Mesothelial cell of epicardium (in vitro differentiated cells): Measurements from ENCODE around the gene ADARB1. TPM values are rescaled to one million over a fixed set of nuclear protein-coding genes. Genes with fewer than 3 reads are reported as not detected.

ENCODE experiments used
- DNase-seq, 2 experiments: peaks; one replicate each; pipeline ENCODE4 v3.0.0; 2021; ENCODE audit warnings: low spot score in 2 of 2; ENCODE audit not compliant: unreplicated experiment in 2 of 2
- H3K27ac Mint-ChIP-seq: 2 replicates; pipeline ENCODE4 v1.8.0; 2021; ENCODE audit warnings: mixed read lengths
- H3K27me3 Mint-ChIP-seq: 2 replicates; pipeline ENCODE4 v1.8.0; 2021; ENCODE audit warnings: low read depth, mixed read lengths
- H3K36me3 Mint-ChIP-seq: 2 replicates; pipeline ENCODE4 v1.8.0; 2021; ENCODE audit warnings: mixed read lengths
- H3K4me1 Mint-ChIP-seq: 2 replicates; pipeline ENCODE4 v1.8.0; 2021; ENCODE audit warnings: mixed read lengths
- H3K4me3 Mint-ChIP-seq: 2 replicates; pipeline ENCODE4 v1.8.0; 2021; ENCODE audit warnings: mild to moderate bottlenecking, moderate library complexity, mixed read lengths
- H3K9me3 Mint-ChIP-seq: 2 replicates; pipeline ENCODE4 v1.8.0; 2021; ENCODE audit warnings: mixed read lengths
- CTCF ChIP-seq: fragments of 200-600 bp; sonication (generic); IDR thresholded peaks from one replicate; pipeline ENCODE4 v1.5.0; 2021; ENCODE audit warnings: antibody characterized with exemption; ENCODE audit not compliant: unreplicated experiment
- total RNA-seq: library from RNA; stranded (reverse); gene quantifications from 3 replicates; pipeline ENCODE4 v1.2.1, GENCODE V29; 2021

The ADARB1 gene
- total RNA-seq, 1 donor from 2014 or later, result 26.5 TPM

GRCh38 chr21:45041984-45042663, 32.3 kb upstream of the ADARB1 start:
- peaks cover 17% of the 10 kb centered on the region for H3K9me3 Mint-ChIP-seq
- peaks cover 5% of the 10 kb centered on the region for H3K4me1 Mint-ChIP-seq
- TF ChIP-seq CTCF, result no peak
- no peak for DNase-seq
- no peak overlapping the region for H3K4me3 Mint-ChIP-seq
- peaks cover 3% of the 10 kb centered on the region for H3K27me3 Mint-ChIP-seq
- no peaks in the 10 kb centered on the region for H3K36me3 Mint-ChIP-seq
- H3K27ac Mint-ChIP-seq, result no peak overlapping the region

GRCh38 chr21:45042664-45043161, 31.7 kb upstream of the ADARB1 start:
- Mint-ChIP-seq H3K4me1 (peaks cover 5% of the 10 kb centered on the region), H3K9me3 (peaks cover 19% of the 10 kb centered on the region), H3K4me3 (no peak overlapping the region), H3K27ac (no peak overlapping the region), H3K27me3 (peaks cover 3% of the 10 kb centered on the region), H3K36me3 (no peaks in the 10 kb centered on the region)
- no peak for TF ChIP-seq CTCF
- DNase-seq, result no peak

- Mint-ChIP-seq H3K9me3 (peaks cover 19% of the 10 kb centered on the region), H3K27me3 (peaks cover 3% of the 10 kb centered on the region), H3K36me3 (no peaks in the 10 kb centered on the region), H3K4me1 (peaks cover 5% of the 10 kb centered on the region), H3K4me3 (no peak overlapping the region), H3K27ac (no peak overlapping the region)
- no peak for DNase-seq
- TF ChIP-seq CTCF, result no peak
Observed at GRCh38 chr21:45043541-45044020, 30.8 kb upstream of the ADARB1 start.

- Mint-ChIP-seq H3K9me3 (peaks cover 19% of the 10 kb centered on the region), H3K27me3 (peaks cover 3% of the 10 kb centered on the region), H3K4me3 (no peak overlapping the region), H3K4me1 (peaks cover 17% of the 10 kb centered on the region), H3K27ac (no peak overlapping the region), H3K36me3 (no peaks in the 10 kb centered on the region)
- DNase-seq, result no peak
- no peak for TF ChIP-seq CTCF
Observed at GRCh38 chr21:45045481-45045880, 28.9 kb upstream of the ADARB1 start.

GRCh38 chr21:45047257-45047656, 27.1 kb upstream of the ADARB1 start:
- Mint-ChIP-seq H3K27ac (no peak overlapping the region), H3K27me3 (peaks cover 3% of the 10 kb centered on the region)

More at GRCh38 chr21:45047257-45047656, 27.1 kb upstream of the ADARB1 start:
- TF ChIP-seq CTCF, result no peak
- Mint-ChIP-seq H3K4me1 (peaks cover 27% of the 10 kb centered on the region), H3K4me3 (no peak overlapping the region), H3K36me3 (no peaks in the 10 kb centered on the region), H3K9me3 (peaks cover 19% of the 10 kb centered on the region)
- DNase-seq, result no peak
